Astrocyte of the spinal cord (primary cell): ENCODE data around the gene TP53TG5.

Experiments
- DNase-seq: peaks from one replicate; pipeline ENCODE4 v3.0.0; 2011; ENCODE audit warnings: low read depth, low spot score
- H3K4me3 ChIP-seq: 2 replicates; pipeline ENCODE4 v1.5.1; 2011; ENCODE audit warnings: low read depth, mild to moderate bottlenecking, low read length, moderate library complexity
- CTCF ChIP-seq: IDR thresholded peaks from 2 replicates; pipeline ENCODE4 v1.5.1; 2012; ENCODE audit warnings: low read depth, mild to moderate bottlenecking, low read length, inconsistent platforms
- in situ Hi-C: cut with HindIII; loops from 2 replicates; pipeline ENCODE4 v1.10.0; 2017; ENCODE audit warnings: low sequenced_read_pairs

TP53TG5 gene

GRCh38 chr20:45330476-45330875, 47.6 kb downstream of the TP53TG5 start:
- DNase-seq = no peak
- no peak overlapping the region for H3K4me3 ChIP-seq
- in situ Hi-C loops = no loop called here
- TF ChIP-seq CTCF = no peak

GRCh38 chr20:45329497-45330319, 48.4 kb downstream of the TP53TG5 start:
- TF ChIP-seq CTCF = no peak
- in situ Hi-C loops = no loop called here
- DNase-seq = no peak
- no peak overlapping the region for H3K4me3 ChIP-seq

GRCh38 chr20:45328451-45328850, 49.7 kb downstream of the TP53TG5 start:
- DNase-seq = no peak
- TF ChIP-seq CTCF = no peak
- in situ Hi-C loops = no loop called here
- H3K4me3 ChIP-seq = no peak overlapping the region

GRCh38 chr20:45325371-45325770, 52.8 kb downstream of the TP53TG5 start:
- DNase-seq = no peak
- no peak for TF ChIP-seq CTCF
- in situ Hi-C loops = no loop called here

GRCh38 chr20:45323731-45324130, 54.4 kb downstream of the TP53TG5 start:
- DNase-seq = no peak
- no peak for TF ChIP-seq CTCF
- in situ Hi-C loops = no loop called here
- H3K4me3 ChIP-seq = no peak overlapping the region

More at GRCh38 chr20:45325371-45325770, 52.8 kb downstream of the TP53TG5 start:
- no peak overlapping the region for H3K4me3 ChIP-seq

- no peak overlapping the region for H3K4me3 ChIP-seq
- no peak for DNase-seq
- in situ Hi-C loops = no loop called here
- peak; percentile 18 for TF ChIP-seq CTCF
Observed at GRCh38 chr20:45322952-45323383, 55.2 kb downstream of the TP53TG5 start.
